HL-60 (cell line): Measurements from ENCODE around the gene TMCO4.

ENCODE experiments used
- DNase-seq, 2 experiments: peaks; one replicate each; pipeline ENCODE4 v3.0.0-alpha.2; 2010 to 2020; ENCODE audit warnings: low read depth in 1 of 2, low spot score in 1 of 2
- H3K27ac ChIP-seq: fragments of 250-450 bp; sonication (Bioruptor Pico); replicated peaks from 2 replicates; pipeline ENCODE4 v1.5.1; 2020; ENCODE audit warnings: mild to moderate bottlenecking, moderate library complexity
- H3K27me3 ChIP-seq: fragments of 250-450 bp; sonication (Bioruptor Pico); 2 replicates; pipeline ENCODE4 v1.5.1; 2021; ENCODE audit warnings: mild to moderate bottlenecking, moderate library complexity; ENCODE audit not compliant: insufficient read depth, poor library complexity, severe bottlenecking
- H3K4me3 ChIP-seq: replicated peaks from 2 replicates; pipeline ENCODE4 v1.5.1; 2011; ENCODE audit warnings: mild to moderate bottlenecking, control low read depth, low read length; ENCODE audit not compliant: insufficient read depth
- GABPA ChIP-seq: IDR thresholded peaks from 2 replicates; pipeline ENCODE4 v1.6.1; 2012; ENCODE audit warnings: low read depth
- POLR2AphosphoS5 ChIP-seq: IDR thresholded peaks from 2 replicates; pipeline ENCODE4 v1.6.1; 2012; ENCODE audit warnings: low read depth
- SPI1 ChIP-seq: IDR thresholded peaks from 2 replicates; pipeline ENCODE4 v1.6.1; 2012; ENCODE audit warnings: low read depth, mild to moderate bottlenecking, borderline replicate concordance
- TF ChIP-seq, protein P1 (sequence below): IDR thresholded peaks from 2 replicates; pipeline ENCODE4 v1.6.1; 2012; ENCODE audit warnings: low read depth; ENCODE audit not compliant: insufficient replicate concordance
- TF ChIP-seq, protein P2 (sequence below): IDR thresholded peaks from one replicate; pipeline ENCODE4 v1.5.1; 2011; ENCODE audit warnings: low read length, control low read depth, inconsistent platforms; ENCODE audit not compliant: insufficient read depth

The TMCO4 gene

DNA sequence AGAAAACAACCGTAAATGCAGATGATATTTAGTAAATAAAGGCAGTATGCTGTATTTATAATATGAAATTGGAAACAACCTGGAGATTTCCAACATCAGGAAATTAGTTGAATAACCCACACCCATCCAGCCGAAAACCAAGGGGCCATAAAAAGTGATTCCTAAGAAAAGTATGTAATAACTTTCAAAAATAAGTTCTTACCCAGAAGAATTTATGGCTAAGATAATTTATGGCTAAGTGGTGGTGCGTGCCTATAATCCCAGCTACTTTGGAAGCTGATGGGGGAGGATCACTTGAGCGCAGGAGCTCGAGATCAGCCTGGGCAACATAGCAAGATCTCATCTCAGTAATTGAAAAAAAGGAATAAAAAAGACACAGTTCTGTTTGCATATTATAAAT is 43.2 kb downstream of the TMCO4 start:
- DNase-seq = no peak
- Histone ChIP-seq H3K27ac (no peak overlapping the region), H3K4me3 (no peak overlapping the region), H3K27me3 (no peaks in the 10 kb centered on the region)
- TF ChIP-seq POLR2AphosphoS5 (no peak), GABPA (no peak), SPI1 (no peak)
- TF ChIP-seq, protein P1, sequence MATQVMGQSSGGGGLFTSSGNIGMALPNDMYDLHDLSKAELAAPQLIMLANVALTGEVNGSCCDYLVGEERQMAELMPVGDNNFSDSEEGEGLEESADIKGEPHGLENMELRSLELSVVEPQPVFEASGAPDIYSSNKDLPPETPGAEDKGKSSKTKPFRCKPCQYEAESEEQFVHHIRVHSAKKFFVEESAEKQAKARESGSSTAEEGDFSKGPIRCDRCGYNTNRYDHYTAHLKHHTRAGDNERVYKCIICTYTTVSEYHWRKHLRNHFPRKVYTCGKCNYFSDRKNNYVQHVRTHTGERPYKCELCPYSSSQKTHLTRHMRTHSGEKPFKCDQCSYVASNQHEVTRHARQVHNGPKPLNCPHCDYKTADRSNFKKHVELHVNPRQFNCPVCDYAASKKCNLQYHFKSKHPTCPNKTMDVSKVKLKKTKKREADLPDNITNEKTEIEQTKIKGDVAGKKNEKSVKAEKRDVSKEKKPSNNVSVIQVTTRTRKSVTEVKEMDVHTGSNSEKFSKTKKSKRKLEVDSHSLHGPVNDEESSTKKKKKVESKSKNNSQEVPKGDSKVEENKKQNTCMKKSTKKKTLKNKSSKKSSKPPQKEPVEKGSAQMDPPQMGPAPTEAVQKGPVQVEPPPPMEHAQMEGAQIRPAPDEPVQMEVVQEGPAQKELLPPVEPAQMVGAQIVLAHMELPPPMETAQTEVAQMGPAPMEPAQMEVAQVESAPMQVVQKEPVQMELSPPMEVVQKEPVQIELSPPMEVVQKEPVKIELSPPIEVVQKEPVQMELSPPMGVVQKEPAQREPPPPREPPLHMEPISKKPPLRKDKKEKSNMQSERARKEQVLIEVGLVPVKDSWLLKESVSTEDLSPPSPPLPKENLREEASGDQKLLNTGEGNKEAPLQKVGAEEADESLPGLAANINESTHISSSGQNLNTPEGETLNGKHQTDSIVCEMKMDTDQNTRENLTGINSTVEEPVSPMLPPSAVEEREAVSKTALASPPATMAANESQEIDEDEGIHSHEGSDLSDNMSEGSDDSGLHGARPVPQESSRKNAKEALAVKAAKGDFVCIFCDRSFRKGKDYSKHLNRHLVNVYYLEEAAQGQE = no peak
- TF ChIP-seq, protein P2, sequence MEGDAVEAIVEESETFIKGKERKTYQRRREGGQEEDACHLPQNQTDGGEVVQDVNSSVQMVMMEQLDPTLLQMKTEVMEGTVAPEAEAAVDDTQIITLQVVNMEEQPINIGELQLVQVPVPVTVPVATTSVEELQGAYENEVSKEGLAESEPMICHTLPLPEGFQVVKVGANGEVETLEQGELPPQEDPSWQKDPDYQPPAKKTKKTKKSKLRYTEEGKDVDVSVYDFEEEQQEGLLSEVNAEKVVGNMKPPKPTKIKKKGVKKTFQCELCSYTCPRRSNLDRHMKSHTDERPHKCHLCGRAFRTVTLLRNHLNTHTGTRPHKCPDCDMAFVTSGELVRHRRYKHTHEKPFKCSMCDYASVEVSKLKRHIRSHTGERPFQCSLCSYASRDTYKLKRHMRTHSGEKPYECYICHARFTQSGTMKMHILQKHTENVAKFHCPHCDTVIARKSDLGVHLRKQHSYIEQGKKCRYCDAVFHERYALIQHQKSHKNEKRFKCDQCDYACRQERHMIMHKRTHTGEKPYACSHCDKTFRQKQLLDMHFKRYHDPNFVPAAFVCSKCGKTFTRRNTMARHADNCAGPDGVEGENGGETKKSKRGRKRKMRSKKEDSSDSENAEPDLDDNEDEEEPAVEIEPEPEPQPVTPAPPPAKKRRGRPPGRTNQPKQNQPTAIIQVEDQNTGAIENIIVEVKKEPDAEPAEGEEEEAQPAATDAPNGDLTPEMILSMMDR = no peak

DNA sequence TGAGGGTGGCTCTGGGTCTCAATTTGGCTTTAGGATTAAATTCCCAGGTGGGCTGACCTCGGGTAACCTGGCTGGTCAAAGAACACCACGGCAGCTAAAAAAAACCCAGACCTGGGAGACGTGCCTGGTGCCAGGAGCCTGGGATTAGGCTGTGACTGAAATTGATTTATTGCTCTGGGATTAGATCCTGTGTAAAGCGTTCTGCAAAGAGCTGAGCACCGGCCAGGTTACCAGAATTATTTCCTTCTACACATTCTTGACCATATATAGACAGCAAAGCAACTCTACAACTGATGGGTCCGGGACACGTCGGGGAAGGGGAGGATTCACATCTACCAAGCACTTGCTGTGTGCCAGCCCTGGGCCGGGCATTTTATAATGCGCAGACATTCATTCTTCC is 45.2 kb downstream of the TMCO4 start:
- DNase-seq = no peak
- Histone ChIP-seq H3K27ac (no peak overlapping the region), H3K27me3 (no peaks in the 10 kb centered on the region), H3K4me3 (no peak overlapping the region)
- TF ChIP-seq, protein P2 = no peak
- TF ChIP-seq, protein P1 = no peak
- TF ChIP-seq GABPA (no peak), POLR2AphosphoS5 (no peak), SPI1 (no peak)

DNA sequence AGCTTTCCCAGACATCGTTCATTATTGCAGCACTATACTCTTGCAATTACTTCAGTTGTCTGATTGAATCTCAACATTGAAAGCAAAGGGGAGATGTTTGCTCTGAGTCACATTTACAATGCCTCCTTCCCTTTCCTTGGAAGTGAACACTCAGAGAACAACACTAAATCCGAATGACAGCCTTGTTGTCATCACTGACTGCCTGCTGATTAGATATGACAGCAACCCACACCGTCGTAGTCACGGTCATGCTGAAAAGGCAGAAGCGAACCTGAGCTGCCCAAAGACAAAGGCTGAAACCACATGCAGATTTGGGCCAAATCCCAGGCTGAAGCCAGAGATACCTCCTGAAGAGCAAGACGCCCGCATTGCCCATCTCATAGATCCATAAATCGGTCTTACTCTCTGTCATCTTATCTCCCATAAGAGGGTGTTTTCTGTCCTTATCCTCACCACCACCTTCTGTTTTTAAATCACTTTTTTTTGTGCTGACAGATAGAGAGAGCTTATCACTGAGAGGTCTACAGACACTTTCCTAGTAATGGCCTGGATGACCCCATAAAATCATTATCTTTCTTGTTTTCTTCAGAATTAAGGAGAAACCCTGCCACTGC is 47.5 kb downstream of the TMCO4 start:
- Histone ChIP-seq H3K27me3 (no peaks in the 10 kb centered on the region), H3K27ac (no peak overlapping the region), H3K4me3 (no peak overlapping the region)
- no peak for DNase-seq
- TF ChIP-seq SPI1 (no peak), POLR2AphosphoS5 (no peak), GABPA (no peak)
- TF ChIP-seq, protein P1 = no peak
- TF ChIP-seq, protein P2 = no peak
